GM23338 (cell line): ENCODE results near the gene ZNF267. TPM values are rescaled to one million over a fixed set of nuclear protein-coding genes. Genes with fewer than 3 reads are reported as not detected.

Experiments used
- ATAC-seq: fragments of 200-7000 bp; cut with Tn5 transposase; 3 replicates; pipeline ENCODE4 v1.9.1; 2020
- DNase-seq: peaks from one replicate; pipeline ENCODE4 v3.0.0-alpha.2; 2015; ENCODE audit warnings: low spot score
- H2AFZ ChIP-seq: fragments of 200-600 bp; sonication (generic); 2 replicates; pipeline ENCODE4 v1.8.0; 2016; ENCODE audit warnings: antibody characterized with exemption, mild to moderate bottlenecking, moderate library complexity
- H3F3A ChIP-seq: fragments of 200-600 bp; sonication (generic); replicated peaks from 2 replicates; pipeline ENCODE4 v1.8.0; 2017; ENCODE audit warnings: antibody characterized with exemption, mixed run types, low read depth
- H3K27ac ChIP-seq: fragments of 200-600 bp; sonication (generic); 2 replicates; pipeline ENCODE4 v1.6.1; 2016; ENCODE audit warnings: low read depth
- H3K27me3 ChIP-seq: fragments of 200-600 bp; sonication (generic); 2 replicates; pipeline ENCODE4 v1.8.0; 2016; ENCODE audit warnings: mild to moderate bottlenecking, mixed run types, moderate library complexity; ENCODE audit not compliant: insufficient read depth
- H3K36me3 ChIP-seq: fragments of 200-600 bp; sonication (generic); 2 replicates; pipeline ENCODE4 v1.8.0; 2016; ENCODE audit warnings: mild to moderate bottlenecking; ENCODE audit not compliant: insufficient read depth
- H3K4me1 ChIP-seq: fragments of 200-600 bp; sonication (generic); 2 replicates; pipeline ENCODE4 v1.8.0; 2016; ENCODE audit warnings: mild to moderate bottlenecking, moderate library complexity; ENCODE audit not compliant: insufficient read depth
- H3K4me2 ChIP-seq: fragments of 200-600 bp; sonication (generic); 2 replicates; pipeline ENCODE4 v1.7.1; 2017; ENCODE audit warnings: mixed run types
- H3K4me3 ChIP-seq: fragments of 200-600 bp; sonication (generic); 2 replicates; pipeline ENCODE4 v1.6.1; 2016; ENCODE audit warnings: mixed run types
- H3K79me2 ChIP-seq: fragments of 200-600 bp; sonication (generic); replicated peaks from 2 replicates; pipeline ENCODE4 v1.8.0; 2017; ENCODE audit warnings: mild to moderate bottlenecking; ENCODE audit not compliant: insufficient read depth
- H3K9me2 ChIP-seq: fragments of 200-600 bp; sonication (generic); 2 replicates; pipeline ENCODE4 v1.8.0; 2017; ENCODE audit not compliant: insufficient read depth
- H4K20me1 ChIP-seq: fragments of 200-600 bp; sonication (generic); replicated peaks from 2 replicates; pipeline ENCODE4 v1.8.0; 2017; ENCODE audit warnings: mild to moderate bottlenecking; ENCODE audit not compliant: insufficient read depth
- H3K27ac Mint-ChIP-seq: 2 replicates; pipeline ENCODE4 v1.8.0; 2020; ENCODE audit warnings: inconsistent platforms, mild to moderate bottlenecking, moderate library complexity, mixed read lengths
- H3K27me3 Mint-ChIP-seq: 3 replicates; pipeline ENCODE4 v1.8.0; 2022; ENCODE audit warnings: low read depth, mild to moderate bottlenecking, moderate library complexity, mixed read lengths, inconsistent platforms; ENCODE audit not compliant: insufficient read depth, poor library complexity
- H3K36me3 Mint-ChIP-seq: 3 replicates; pipeline ENCODE4 v1.8.0; 2021; ENCODE audit warnings: low read depth, mild to moderate bottlenecking, inconsistent platforms, moderate library complexity, mixed read lengths
- H3K4me1 Mint-ChIP-seq: 3 replicates; pipeline ENCODE4 v1.8.0; 2020; ENCODE audit warnings: mild to moderate bottlenecking, inconsistent platforms, mixed read lengths
- H3K4me3 Mint-ChIP-seq: 3 replicates; pipeline ENCODE4 v1.8.0; 2021; ENCODE audit warnings: moderate library complexity, mild to moderate bottlenecking, inconsistent platforms, mixed read lengths
- H3K9me3 Mint-ChIP-seq: 3 replicates; pipeline ENCODE4 v1.8.0; 2020; ENCODE audit warnings: moderate library complexity, mild to moderate bottlenecking, inconsistent platforms, mixed read lengths
- CREB1 ChIP-seq: fragments of 250-450 bp; sonication (Bioruptor Pico); IDR thresholded peaks from 2 replicates; pipeline ENCODE4 v1.5.0; 2020; ENCODE audit warnings: low read depth, mild to moderate bottlenecking, moderate library complexity
- CTCF ChIP-seq, 2 experiments: fragments of 200-600 bp in 1 of 2; sonication (generic) in 1 of 2; conservative IDR thresholded peaks; 2 replicates each; pipeline versions ENCODE4 v1.5.1 to v1.6.1; 2016 to 2017; ENCODE audit warnings: antibody characterized with exemption in 2 of 2, low read depth in 2 of 2, mild to moderate bottlenecking in 2 of 2, moderate library complexity in 1 of 2
- EZH2 ChIP-seq: fragments of 200-600 bp; sonication (generic); IDR thresholded peaks from one replicate; pipeline ENCODE4 v1.8.0; 2017; ENCODE audit warnings: antibody characterized with exemption, mild to moderate bottlenecking, low read depth; ENCODE audit not compliant: unreplicated experiment
- EZH2phosphoT487 ChIP-seq: fragments of 200-600 bp; sonication (generic); IDR thresholded peaks from one replicate; pipeline ENCODE4 v1.8.1; 2018; ENCODE audit warnings: antibody characterized with exemption; ENCODE audit not compliant: unreplicated experiment
- JUNB ChIP-seq: IDR thresholded peaks from one replicate; pipeline ENCODE4 v1.6.1; 2016; ENCODE audit warnings: antibody characterized with exemption; ENCODE audit not compliant: unreplicated experiment
- NANOG ChIP-seq: IDR thresholded peaks from 2 replicates; pipeline ENCODE4 v1.6.1; 2016; ENCODE audit warnings: antibody characterized with exemption, borderline replicate concordance
- POLR2AphosphoS5 ChIP-seq: IDR thresholded peaks from 2 replicates; pipeline ENCODE4 v1.6.1; 2016; ENCODE audit warnings: antibody characterized with exemption, low read depth
- REST ChIP-seq: IDR thresholded peaks from one replicate; pipeline ENCODE4 v1.6.1; 2018; ENCODE audit warnings: antibody characterized with exemption; ENCODE audit not compliant: unreplicated experiment
- STAT1 ChIP-seq: IDR thresholded peaks from one replicate; pipeline ENCODE4 v1.6.1; 2016; ENCODE audit warnings: antibody characterized with exemption; ENCODE audit not compliant: unreplicated experiment
- ZNF114 ChIP-seq: fragments of 250-450 bp; sonication (Bioruptor Pico); IDR thresholded peaks from 2 replicates; pipeline ENCODE4 v1.5.0; 2020; ENCODE audit warnings: mild to moderate bottlenecking, moderate library complexity
- ZNF331 ChIP-seq: fragments of 250-450 bp; sonication (Bioruptor Pico); IDR thresholded peaks from 2 replicates; pipeline ENCODE4 v1.5.0; 2020; ENCODE audit warnings: low read depth, mild to moderate bottlenecking, moderate library complexity
- ZNF462 ChIP-seq: fragments of 250-450 bp; sonication (Bioruptor Pico); IDR thresholded peaks from 2 replicates; pipeline ENCODE4 v1.5.0; 2020; ENCODE audit warnings: mild to moderate bottlenecking, moderate library complexity
- polyA plus RNA-seq: library from polyadenylated mRNA; unstranded; fragments of >200 nt; fragmentation: Nextera tagmentation; extraction: Ambion mirVana; gene quantifications from 2 replicates; pipeline ENCODE4 v1.2.1, GENCODE V29; 2016
- total RNA-seq: library from RNA; depleted of rRNA; stranded (reverse); fragments of >200 nt; shearing (Covaris generic); gene quantifications from 2 replicates; pipeline ENCODE4 v1.2.3, GENCODE V29; 2014
- TF ChIP-seq, protein P1 (sequence below): IDR thresholded peaks from 2 replicates; pipeline ENCODE4 v1.6.1; 2016; ENCODE audit warnings: antibody characterized with exemption

ZNF267 gene
- total and polyA plus RNA-seq, 2 experiments from 2014 or later, result 13.8 to 31.7 TPM

GRCh38 chr16:31888735-31889134, 15.1 kb downstream of the ZNF267 start:
- Mint-ChIP-seq H3K36me3 (peaks cover 97% of the 10 kb centered on the region), H3K9me3 (peaks cover 37% of the 10 kb centered on the region), H3K4me3 (no peak overlapping the region), H3K27me3 (no peaks in the 10 kb centered on the region), H3K27ac (no peak overlapping the region), H3K4me1 (no peaks in the 10 kb centered on the region)
- Histone ChIP-seq H3K27ac (no peak overlapping the region), H3K4me2 (no peak overlapping the region), H2AFZ (no peak overlapping the region), H3K27me3 (no peaks in the 10 kb centered on the region), H3F3A (no peaks in the 10 kb centered on the region), H3K9me2 (peaks cover 2% of the 10 kb centered on the region; the same call in 1 of the 2 replicates), H3K4me3 (no peak overlapping the region), H3K79me2 (peaks cover 77% of the 10 kb centered on the region), H4K20me1 (peaks cover 13% of the 10 kb centered on the region), H3K4me1 (no peaks in the 10 kb centered on the region), H3K36me3 (peaks cover 51% of the 10 kb centered on the region)
- DNase-seq, result no peak
- TF ChIP-seq NANOG (no peak), STAT1 (no peak), EZH2 (no peak), CREB1 (CRISPR knock-in tag) (no peak), ZNF331 (CRISPR knock-in tag) (no peak), REST (no peak), CTCF (conservative IDR thresholded peaks at IDR 0.05; ENCODE audit: low read depth in 2 of 2) (no peak), POLR2AphosphoS5 (no peak), EZH2phosphoT487 (no peak), JUNB (no peak), ZNF114 (CRISPR knock-in tag) (no peak), ZNF462 (CRISPR knock-in tag) (no peak)
- TF ChIP-seq, protein P1, sequence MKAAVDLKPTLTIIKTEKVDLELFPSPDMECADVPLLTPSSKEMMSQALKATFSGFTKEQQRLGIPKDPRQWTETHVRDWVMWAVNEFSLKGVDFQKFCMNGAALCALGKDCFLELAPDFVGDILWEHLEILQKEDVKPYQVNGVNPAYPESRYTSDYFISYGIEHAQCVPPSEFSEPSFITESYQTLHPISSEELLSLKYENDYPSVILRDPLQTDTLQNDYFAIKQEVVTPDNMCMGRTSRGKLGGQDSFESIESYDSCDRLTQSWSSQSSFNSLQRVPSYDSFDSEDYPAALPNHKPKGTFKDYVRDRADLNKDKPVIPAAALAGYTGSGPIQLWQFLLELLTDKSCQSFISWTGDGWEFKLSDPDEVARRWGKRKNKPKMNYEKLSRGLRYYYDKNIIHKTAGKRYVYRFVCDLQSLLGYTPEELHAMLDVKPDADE, result no peak
- no peak for ATAC-seq
